ENCODE measurements around the gene GLO1.

Gene GLO1

GRCh38 chr6:38658418-38659167 is 44.4 kb downstream of the GLO1 start:
- no peak for DNase-seq

- DNase-seq, result no peak
Observed at GRCh38 chr6:38656896-38657295, 46.0 kb downstream of the GLO1 start.

GRCh38 chr6:38654263-38654662 is 48.7 kb downstream of the GLO1 start:
- no peak for DNase-seq

- peak; percentile 5 for DNase-seq
Observed at GRCh38 chr6:38651121-38651784, 51.7 kb downstream of the GLO1 start.

- no peak for DNase-seq
Observed at GRCh38 chr6:38650207-38650752, 52.7 kb downstream of the GLO1 start.

- no peak for DNase-seq
Observed at GRCh38 chr6:38649744-38650143, 53.2 kb downstream of the GLO1 start.

GRCh38 chr6:38648629-38649028 is 54.3 kb downstream of the GLO1 start:
- no peak for DNase-seq

GRCh38 chr6:38646166-38646878 is 56.6 kb downstream of the GLO1 start:
- peak; percentile 34 for DNase-seq

GRCh38 chr6:38644951-38645350 is 58.0 kb downstream of the GLO1 start:
- DNase-seq, result no peak

GRCh38 chr6:38640216-38640909 is 62.6 kb downstream of the GLO1 start:
- DNase-seq, result no peak

GRCh38 chr6:38639498-38640215 is 63.3 kb downstream of the GLO1 start, which contains the start of gene BTBD9:
Gene BTBD9, minus strand, starts transcription at chr6:38639929.
- DNase-seq, result peak; percentile 82

- peak; percentile 17 for DNase-seq
Observed at GRCh38 chr6:38638941-38639497, 63.9 kb downstream of the GLO1 start.

- DNase-seq, result no peak
Observed at GRCh38 chr6:38637756-38638155, 65.2 kb downstream of the GLO1 start.

- no peak for DNase-seq
Observed at GRCh38 chr6:38636027-38636426, 66.9 kb downstream of the GLO1 start.

- no peak for DNase-seq
Observed at GRCh38 chr6:38634518-38634917, 68.4 kb downstream of the GLO1 start.

GRCh38 chr6:38632490-38632889 is 70.5 kb downstream of the GLO1 start:
- DNase-seq, result no peak

- DNase-seq, result no peak
Observed at GRCh38 chr6:38631186-38631783, 71.7 kb downstream of the GLO1 start.

Data from fibroblast of skin of abdomen (primary cell).